GM19455 (cell line): ENCODE results near the gene CLEC10A.

Experiments
- ATAC-seq: cut with Tn5 transposase; IDR thresholded peaks from one replicate; pipeline ENCODE4 v1.9.1; 2021; ENCODE audit not compliant: unreplicated experiment

The CLEC10A gene

GRCh38 chr17:7042501-7043181 lies 37.4 kb downstream of the CLEC10A start:
- ATAC-seq, result no peak

GRCh38 chr17:7041607-7042500 lies 38.2 kb downstream of the CLEC10A start:
- ATAC-seq, result no peak

GRCh38 chr17:7039832-7040231 lies 40.2 kb downstream of the CLEC10A start:
- ATAC-seq, result no peak

GRCh38 chr17:7038025-7038862 lies 41.8 kb downstream of the CLEC10A start:
- no peak for ATAC-seq

- ATAC-seq, result peak; percentile 93
Observed at GRCh38 chr17:7035591-7036368, 44.3 kb downstream of the CLEC10A start, which contains the start of gene SLC16A13. TSS of gene SLC16A13 (plus strand) at chr17:7036015. CDS start at chr17:7036383, 368 bp downstream.

- ATAC-seq, result no peak
Observed at GRCh38 chr17:7034955-7035590, 45.0 kb downstream of the CLEC10A start.

GRCh38 chr17:7029659-7030058 lies 50.4 kb downstream of the CLEC10A start:
- ATAC-seq, result no peak

GRCh38 chr17:7029096-7029495 lies 51.0 kb downstream of the CLEC10A start:
- no peak for ATAC-seq

GRCh38 chr17:7027335-7027734 lies 52.7 kb downstream of the CLEC10A start:
- ATAC-seq, result no peak

- no peak for ATAC-seq
Observed at GRCh38 chr17:7026471-7027115, 53.5 kb downstream of the CLEC10A start.

GRCh38 chr17:7025245-7025644 lies 54.8 kb downstream of the CLEC10A start:
- ATAC-seq, result no peak
